ENCODE measurements around the gene DUSP1. TPM values are rescaled to one million over a fixed set of nuclear protein-coding genes. Genes with fewer than 3 reads are reported as not detected.
A peak's percentile ranks its signal among the peaks of the same experiment; 100 is the strongest.

Gene DUSP1
- total RNA-seq, 1 experiment from 2014 or later: 522 TPM

- Histone ChIP-seq H4K20me1 (ENCODE audit: low read length) (no peaks in the 10 kb centered on the region), H2AFZ (ENCODE audit: low read length) (no peak overlapping the region), H3K4me1 (ENCODE audit: insufficient read depth, low read length) (peaks cover 9% of the 10 kb centered on the region), H3K27me3 (ENCODE audit: low read length) (no peaks in the 10 kb centered on the region), H3K27ac (ENCODE audit: low read length) (no peak overlapping the region), H3K4me2 (ENCODE audit: low read length) (no peak overlapping the region), H3F3A (ENCODE audit: low read length, unreplicated experiment) (no peaks in the 10 kb centered on the region), H3K9me2 (replicated peaks; ENCODE audit: low read length) (no peaks in the 10 kb centered on the region), H3K9ac (ENCODE audit: low read length) (no peak overlapping the region), H3K36me3 (ENCODE audit: low read depth, low read length) (no peaks in the 10 kb centered on the region), H3K9me3 (ENCODE audit: low read length) (no peaks in the 10 kb centered on the region), H3K4me3 (ENCODE audit: low read length) (no peak overlapping the region), H3K79me2 (ENCODE audit: low read length) (no peaks in the 10 kb centered on the region)
- no TSS peak for BruUV-seq (replicated peaks)
- ATAC-seq (no peak), DNase-seq (no peak)
- ChIA-PET CTCF (interaction anchor here (0.9 kb wide), 1 partner anchor 17 kb away, joined by 3 read pairs; no protein-coding TSS in a partner anchor), POLR2A (ENCODE audit: unreplicated experiment) (interaction anchor here (0.6 kb wide), 1 partner anchor 25 kb away, joined by 4 read pairs; no protein-coding TSS in a partner anchor)
- no peak for TF ChIP-seq CTCF (conservative IDR thresholded peaks at IDR 0.05; ENCODE audit: low read depth, low read length)
- intact Hi-C loops (cut with micrococcal nuclease): no loop called here
Observed at GRCh38 chr5:172732201-172732865, 38.7 kb downstream of the DUSP1 start.

GRCh38 chr5:172731680-172732074 is 39.3 kb downstream of the DUSP1 start:
- no peak for ATAC-seq
- Histone ChIP-seq H3K4me1 (ENCODE audit: insufficient read depth, low read length) (peaks cover 9% of the 10 kb centered on the region), H3K36me3 (ENCODE audit: low read depth, low read length) (no peaks in the 10 kb centered on the region), H3K4me3 (ENCODE audit: low read length) (no peak overlapping the region), H3K9me3 (ENCODE audit: low read length) (no peaks in the 10 kb centered on the region), H3K9me2 (replicated peaks; ENCODE audit: low read length) (no peaks in the 10 kb centered on the region), H3K79me2 (ENCODE audit: low read length) (no peaks in the 10 kb centered on the region), H3K27ac (ENCODE audit: low read length) (no peak overlapping the region), H3K27me3 (ENCODE audit: low read length) (no peaks in the 10 kb centered on the region), H2AFZ (ENCODE audit: low read length) (peak overlapping the region; percentile 3; the same call in 1 of the 2 replicates), H3F3A (ENCODE audit: low read length, unreplicated experiment) (no peaks in the 10 kb centered on the region), H3K4me2 (ENCODE audit: low read length) (0 out of 2 replicates have a peak overlapping the region, but pooled peaks have one; percentile 19), H4K20me1 (ENCODE audit: low read length) (no peaks in the 10 kb centered on the region), H3K9ac (ENCODE audit: low read length) (no peak overlapping the region)
- no peak for DNase-seq
- intact Hi-C loops (cut with micrococcal nuclease): no loop called here
- POLR2A ChIA-PET (ENCODE audit: unreplicated experiment): no interaction called here
- BruUV-seq (replicated peaks): no TSS peak
- CTCF ChIA-PET: no interaction called here
- TF ChIP-seq EZH2phosphoT487 (IDR thresholded peaks at IDR 0.05; ENCODE audit: borderline replicate concordance, low read length) (no peak), EZH2 (IDR thresholded peaks at IDR 0.05; ENCODE audit: low read length, unreplicated experiment) (no peak), CTCF (conservative IDR thresholded peaks at IDR 0.05; ENCODE audit: low read depth, low read length) (no peak)

GRCh38 chr5:172730981-172731679 is 39.9 kb downstream of the DUSP1 start:
- peak overlapping the region; percentile 19; the same call in 1 of the 2 replicates for H2AFZ ChIP-seq (ENCODE audit: low read length)
- BruUV-seq (replicated peaks): no TSS peak
- no peak overlapping the region for H3K9ac ChIP-seq (ENCODE audit: low read length)
- ChIA-PET CTCF (no interaction called here), POLR2A (ENCODE audit: unreplicated experiment) (no interaction called here)
- no peaks in the 10 kb centered on the region for H3K27me3 ChIP-seq (ENCODE audit: low read length)
- no peaks in the 10 kb centered on the region for H4K20me1 ChIP-seq (ENCODE audit: low read length)
- intact Hi-C loops (cut with micrococcal nuclease): no loop called here
- H3K4me1 ChIP-seq (ENCODE audit: insufficient read depth, low read length): peaks cover 9% of the 10 kb centered on the region
- H3F3A ChIP-seq (ENCODE audit: low read length, unreplicated experiment): no peaks in the 10 kb centered on the region
- no peak overlapping the region for H3K4me3 ChIP-seq (ENCODE audit: low read length)
- H3K4me2 ChIP-seq (ENCODE audit: low read length): no peak overlapping the region
- no peaks in the 10 kb centered on the region for H3K9me2 ChIP-seq (replicated peaks; ENCODE audit: low read length)
- TF ChIP-seq EZH2 (IDR thresholded peaks at IDR 0.05; ENCODE audit: low read length, unreplicated experiment) (no peak), CTCF (conservative IDR thresholded peaks at IDR 0.05; ENCODE audit: low read depth, low read length) (no peak), EZH2phosphoT487 (IDR thresholded peaks at IDR 0.05; ENCODE audit: borderline replicate concordance, low read length) (no peak)
- no peaks in the 10 kb centered on the region for H3K36me3 ChIP-seq (ENCODE audit: low read depth, low read length)
- peak; percentile 88 for DNase-seq
- H3K79me2 ChIP-seq (ENCODE audit: low read length): no peaks in the 10 kb centered on the region
- H3K27ac ChIP-seq (ENCODE audit: low read length): no peak overlapping the region
- no peaks in the 10 kb centered on the region for H3K9me3 ChIP-seq (ENCODE audit: low read length)
- peak; percentile 98 for ATAC-seq

Data from PC-3 (cell line).